Smooth muscle cell (in vitro differentiated cells): ENCODE results near the gene DENND1A. TPM values are rescaled to one million over a fixed set of nuclear protein-coding genes. Genes with fewer than 3 reads are reported as not detected.

ENCODE experiments used
- DNase-seq: peaks from one replicate; lab custom pipeline; 2025; ENCODE audit not compliant: unreplicated experiment; lab: John Stamatoyannopoulos, UW
- H2AFZ ChIP-seq: fragments of 200-600 bp; sonication (generic); 2 replicates; pipeline ENCODE4 v1.6.0; 2016; ENCODE audit warnings: antibody characterized with exemption, low read depth, mild to moderate bottlenecking
- H3F3A ChIP-seq: fragments of 200-600 bp; sonication (generic); 2 replicates; pipeline ENCODE4 v1.6.0; 2017; ENCODE audit warnings: antibody characterized with exemption, low read depth
- H3K27ac ChIP-seq: fragments of 200-600 bp; sonication (generic); 2 replicates; pipeline ENCODE4 v1.5.1; 2016; ENCODE audit warnings: low read depth, mild to moderate bottlenecking
- H3K27me3 ChIP-seq: fragments of 200-600 bp; sonication (generic); 2 replicates; pipeline ENCODE4 v1.6.1; 2016; ENCODE audit warnings: low read depth, mild to moderate bottlenecking
- H3K36me3 ChIP-seq: fragments of 200-600 bp; sonication (generic); 2 replicates; pipeline ENCODE4 v1.5.1; 2016; ENCODE audit warnings: low read depth
- H3K4me1 ChIP-seq: fragments of 200-600 bp; sonication (generic); 2 replicates; pipeline ENCODE4 v1.5.1; 2016; ENCODE audit warnings: low read depth
- H3K4me2 ChIP-seq: fragments of 200-600 bp; sonication (generic); 2 replicates; pipeline ENCODE4 v1.6.0; 2016; ENCODE audit warnings: mild to moderate bottlenecking
- H3K4me3 ChIP-seq: fragments of 200-600 bp; sonication (generic); 2 replicates; pipeline ENCODE4 v1.5.1; 2016; ENCODE audit warnings: mild to moderate bottlenecking
- H3K79me2 ChIP-seq: fragments of 200-600 bp; sonication (generic); 2 replicates; pipeline ENCODE4 v1.6.0; 2016; ENCODE audit warnings: low read depth, mild to moderate bottlenecking
- H3K9ac ChIP-seq: fragments of 200-600 bp; sonication (generic); 2 replicates; pipeline ENCODE4 v1.6.0; 2016; ENCODE audit warnings: low read depth
- H3K9me3 ChIP-seq: fragments of 200-600 bp; sonication (generic); replicated peaks from 2 replicates; pipeline ENCODE4 v1.5.1; 2016; ENCODE audit warnings: low read depth
- H4K20me1 ChIP-seq: fragments of 200-600 bp; sonication (generic); 2 replicates; pipeline ENCODE4 v1.6.0; 2016; ENCODE audit warnings: low read depth
- WGBS: methylation state at CpG from one replicate; pipeline ENCODE4 v1.1.7; 2016; ENCODE audit warnings: low lambda C conversion rate; 5-methylcytosine and 5-hydroxymethylcytosine counted together
- polyA plus RNA-seq: library from polyadenylated mRNA; unstranded; fragments of >200 nt; fragmentation: Nextera tagmentation; extraction: Ambion mirVana; gene quantifications from 2 replicates; pipeline ENCODE4 v1.2.1, GENCODE V29; 2016
- total RNA-seq: library from RNA; depleted of rRNA; stranded (reverse); fragments of >200 nt; gene quantifications from 2 replicates; pipeline ENCODE4 v1.2.3, GENCODE V29; 2014
- TF ChIP-seq, protein P1 (sequence below): fragments of 200-600 bp; sonication (generic); IDR thresholded peaks from 2 replicates; pipeline ENCODE4 v1.5.1; 2017; ENCODE audit warnings: borderline replicate concordance, mild to moderate bottlenecking, antibody characterized with exemption; ENCODE audit not compliant: insufficient read depth, poor library complexity, severe bottlenecking

DENND1A gene
- total and polyA plus RNA-seq, 2 experiments from 2014 or later: 8.1 to 20.2 TPM

DNA sequence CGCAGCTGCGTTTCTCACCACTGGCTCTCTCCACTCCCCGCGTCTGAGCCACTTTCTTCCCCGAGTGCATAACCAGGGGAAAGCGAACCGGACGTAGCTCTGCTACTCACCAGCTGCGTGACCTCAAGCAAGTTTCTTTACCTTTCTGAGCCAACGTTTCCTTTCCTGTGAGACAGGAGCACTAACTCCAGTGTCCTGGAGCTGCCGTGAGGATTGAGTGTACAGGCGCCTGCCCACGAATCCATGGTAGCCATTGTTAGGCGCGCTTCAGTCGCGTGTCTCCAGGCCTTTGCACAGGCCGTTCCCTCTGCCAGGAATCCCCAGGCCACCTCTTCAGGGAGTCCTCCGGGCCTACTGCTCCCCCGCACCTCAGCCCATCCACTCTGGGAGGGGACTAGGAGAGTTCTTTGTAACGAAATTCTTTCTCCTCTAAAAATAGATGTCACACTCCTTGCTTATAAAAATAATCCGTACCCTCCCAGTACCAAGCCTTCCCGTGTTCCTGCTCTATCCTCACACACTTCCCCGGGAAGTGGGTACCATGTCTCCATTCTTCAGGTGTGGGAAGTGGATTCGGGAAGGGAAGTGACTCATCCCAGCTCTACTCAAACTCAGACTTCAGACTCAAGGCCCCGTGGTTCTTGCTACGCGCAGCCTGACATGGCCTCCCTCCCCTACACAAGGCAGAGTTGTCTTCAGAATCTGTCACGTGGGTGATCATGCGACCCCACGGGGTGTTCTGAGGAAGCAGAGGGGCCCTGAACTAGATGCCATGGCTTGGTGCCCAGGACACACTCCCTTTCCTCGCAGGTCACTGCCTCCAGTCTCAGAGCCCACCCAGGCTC, 590.0 kb downstream of the DENND1A start:
- Histone ChIP-seq H3K27me3 (no peaks in the 10 kb centered on the region), H3K79me2 (no peaks in the 10 kb centered on the region), H3K4me3 (no peak overlapping the region), H4K20me1 (no peaks in the 10 kb centered on the region), H2AFZ (no peak overlapping the region), H3K9me3 (no peaks in the 10 kb centered on the region), H3K27ac (no peak overlapping the region), H3K4me2 (no peak overlapping the region), H3K36me3 (no peaks in the 10 kb centered on the region), H3K9ac (no peak overlapping the region), H3F3A (no peaks in the 10 kb centered on the region), H3K4me1 (peaks cover 15% of the 10 kb centered on the region)
- WGBS: 75% methylated on average over 32 of the region's 32 CpGs
- TF ChIP-seq, protein P1, sequence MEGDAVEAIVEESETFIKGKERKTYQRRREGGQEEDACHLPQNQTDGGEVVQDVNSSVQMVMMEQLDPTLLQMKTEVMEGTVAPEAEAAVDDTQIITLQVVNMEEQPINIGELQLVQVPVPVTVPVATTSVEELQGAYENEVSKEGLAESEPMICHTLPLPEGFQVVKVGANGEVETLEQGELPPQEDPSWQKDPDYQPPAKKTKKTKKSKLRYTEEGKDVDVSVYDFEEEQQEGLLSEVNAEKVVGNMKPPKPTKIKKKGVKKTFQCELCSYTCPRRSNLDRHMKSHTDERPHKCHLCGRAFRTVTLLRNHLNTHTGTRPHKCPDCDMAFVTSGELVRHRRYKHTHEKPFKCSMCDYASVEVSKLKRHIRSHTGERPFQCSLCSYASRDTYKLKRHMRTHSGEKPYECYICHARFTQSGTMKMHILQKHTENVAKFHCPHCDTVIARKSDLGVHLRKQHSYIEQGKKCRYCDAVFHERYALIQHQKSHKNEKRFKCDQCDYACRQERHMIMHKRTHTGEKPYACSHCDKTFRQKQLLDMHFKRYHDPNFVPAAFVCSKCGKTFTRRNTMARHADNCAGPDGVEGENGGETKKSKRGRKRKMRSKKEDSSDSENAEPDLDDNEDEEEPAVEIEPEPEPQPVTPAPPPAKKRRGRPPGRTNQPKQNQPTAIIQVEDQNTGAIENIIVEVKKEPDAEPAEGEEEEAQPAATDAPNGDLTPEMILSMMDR: no peak
- DNase-seq: no peak

DNA sequence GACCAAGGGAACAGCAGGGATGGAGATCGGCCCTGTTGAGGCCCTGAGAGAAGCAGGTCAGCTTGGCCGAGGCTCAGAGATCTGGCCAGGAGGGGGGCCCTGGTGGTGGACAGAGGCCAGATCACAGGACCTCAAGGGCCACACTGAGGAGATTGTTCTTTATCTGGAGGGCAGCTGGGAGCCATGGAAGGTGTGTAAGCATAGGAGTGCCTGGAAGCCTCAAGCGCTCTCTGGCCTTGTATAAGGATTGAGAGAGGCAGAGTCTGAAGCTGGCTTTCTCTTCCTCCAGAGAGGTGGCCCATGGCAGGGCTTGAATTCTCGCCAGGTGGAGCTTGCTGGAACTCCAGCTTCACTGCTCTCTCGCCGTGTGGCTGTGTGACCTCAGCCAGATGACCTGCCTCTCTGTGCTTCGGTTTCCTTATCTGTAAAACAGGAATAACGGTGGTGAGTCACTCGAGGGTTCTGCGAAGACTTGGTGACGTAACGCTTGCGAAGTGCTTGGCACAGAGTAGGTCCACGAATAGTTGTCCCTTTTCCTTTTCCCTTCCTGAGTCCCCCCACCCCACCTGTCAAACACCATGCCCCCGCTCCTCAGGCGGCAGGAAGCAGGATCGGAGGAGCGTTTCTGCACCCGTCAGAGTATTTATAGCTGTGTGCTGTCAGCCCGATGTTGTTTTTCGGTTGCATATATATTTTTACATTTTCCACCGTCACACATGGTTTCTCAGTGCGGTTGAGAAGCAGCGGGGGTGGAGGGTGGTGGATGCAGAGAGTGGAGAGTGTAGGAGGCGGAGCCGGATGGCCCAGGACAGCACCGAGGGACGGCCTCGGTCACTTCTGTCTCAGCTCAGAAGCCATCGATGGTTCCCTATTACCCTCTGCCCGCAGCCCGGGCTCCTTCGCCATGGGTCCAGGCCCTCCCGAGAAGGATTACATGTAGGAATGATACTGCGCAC, 590.9 kb downstream of the DENND1A start:
- H3K9ac ChIP-seq: no peak overlapping the region
- H3K4me3 ChIP-seq: no peak overlapping the region
- no peak overlapping the region for H3K4me2 ChIP-seq
- 67% methylated on average over 34 of the region's 35 CpGs for WGBS
- TF ChIP-seq, protein P1: no peak
- H3K36me3 ChIP-seq: no peaks in the 10 kb centered on the region
- H3K9me3 ChIP-seq: no peaks in the 10 kb centered on the region
- H3K27me3 ChIP-seq: no peaks in the 10 kb centered on the region
- no peaks in the 10 kb centered on the region for H3F3A ChIP-seq
- no peak for DNase-seq
- no peak overlapping the region for H3K27ac ChIP-seq
- no peak overlapping the region for H2AFZ ChIP-seq
- no peaks in the 10 kb centered on the region for H4K20me1 ChIP-seq
- peaks cover 16% of the 10 kb centered on the region for H3K4me1 ChIP-seq
- no peaks in the 10 kb centered on the region for H3K79me2 ChIP-seq

DNA sequence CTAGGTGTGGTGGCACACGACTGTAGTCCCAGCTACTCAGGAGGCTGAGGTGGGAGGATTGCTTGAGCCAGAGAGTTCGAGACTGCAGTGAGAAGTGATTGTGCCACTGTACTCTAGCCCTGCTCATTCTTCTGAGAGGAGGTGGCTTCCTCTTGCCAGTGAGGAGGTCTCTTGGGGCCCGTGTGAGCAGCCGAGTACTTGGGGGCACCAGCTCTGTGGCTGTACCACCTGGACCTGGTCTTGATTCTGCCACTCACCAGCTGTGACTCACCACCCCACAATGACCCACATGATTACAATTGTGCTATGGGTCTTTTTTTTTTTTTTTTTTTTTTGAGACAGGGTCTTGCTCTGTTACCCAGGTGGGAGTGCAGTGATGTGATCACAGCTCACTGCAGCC, 592.0 kb downstream of the DENND1A start:
- Histone ChIP-seq H3K9me3 (no peaks in the 10 kb centered on the region), H3F3A (no peaks in the 10 kb centered on the region), H3K79me2 (no peaks in the 10 kb centered on the region), H3K4me3 (no peak overlapping the region), H3K27me3 (no peaks in the 10 kb centered on the region), H2AFZ (no peak overlapping the region), H3K9ac (no peak overlapping the region), H3K4me2 (no peak overlapping the region), H3K4me1 (peaks cover 16% of the 10 kb centered on the region), H3K36me3 (no peaks in the 10 kb centered on the region), H3K27ac (no peak overlapping the region), H4K20me1 (no peaks in the 10 kb centered on the region)
- WGBS: 83% methylated on average over 4 of the region's 4 CpGs
- no peak for DNase-seq
- TF ChIP-seq, protein P1: no peak
